ENCODE data around the gene TRAF7.

The TRAF7 gene

GRCh38 chr16:2207872-2208271, 52.3 kb downstream of the TRAF7 start:
- Histone ChIP-seq H3K27me3 (ENCODE audit: low read depth, low read length) (no peaks in the 10 kb centered on the region), H3K9me3 (ENCODE audit: insufficient read depth, low read length) (no peaks in the 10 kb centered on the region), H3K27ac (ENCODE audit: low read length) (no peak overlapping the region), H3K9ac (ENCODE audit: low read length) (no peak overlapping the region), H3K4me2 (ENCODE audit: low read length) (no peak overlapping the region), H3K79me2 (ENCODE audit: low read length) (peaks cover 21% of the 10 kb centered on the region), H4K20me1 (ENCODE audit: insufficient read depth, low read length) (peaks cover 4% of the 10 kb centered on the region), H3K4me3 (ENCODE audit: low read length) (no peak overlapping the region), H2AFZ (ENCODE audit: low read depth, low read length) (no peak overlapping the region), H3K36me3 (replicated peaks; ENCODE audit: low read depth, low read length) (peaks cover 23% of the 10 kb centered on the region), H3K4me1 (ENCODE audit: low read length) (peaks cover 16% of the 10 kb centered on the region)
- TF ChIP-seq, protein P1, sequence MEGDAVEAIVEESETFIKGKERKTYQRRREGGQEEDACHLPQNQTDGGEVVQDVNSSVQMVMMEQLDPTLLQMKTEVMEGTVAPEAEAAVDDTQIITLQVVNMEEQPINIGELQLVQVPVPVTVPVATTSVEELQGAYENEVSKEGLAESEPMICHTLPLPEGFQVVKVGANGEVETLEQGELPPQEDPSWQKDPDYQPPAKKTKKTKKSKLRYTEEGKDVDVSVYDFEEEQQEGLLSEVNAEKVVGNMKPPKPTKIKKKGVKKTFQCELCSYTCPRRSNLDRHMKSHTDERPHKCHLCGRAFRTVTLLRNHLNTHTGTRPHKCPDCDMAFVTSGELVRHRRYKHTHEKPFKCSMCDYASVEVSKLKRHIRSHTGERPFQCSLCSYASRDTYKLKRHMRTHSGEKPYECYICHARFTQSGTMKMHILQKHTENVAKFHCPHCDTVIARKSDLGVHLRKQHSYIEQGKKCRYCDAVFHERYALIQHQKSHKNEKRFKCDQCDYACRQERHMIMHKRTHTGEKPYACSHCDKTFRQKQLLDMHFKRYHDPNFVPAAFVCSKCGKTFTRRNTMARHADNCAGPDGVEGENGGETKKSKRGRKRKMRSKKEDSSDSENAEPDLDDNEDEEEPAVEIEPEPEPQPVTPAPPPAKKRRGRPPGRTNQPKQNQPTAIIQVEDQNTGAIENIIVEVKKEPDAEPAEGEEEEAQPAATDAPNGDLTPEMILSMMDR (IDR thresholded peaks at IDR 0.05; ENCODE audit: low read depth, low read length) = no peak
- no peak for TF ChIP-seq EZH2phosphoT487 (IDR thresholded peaks at IDR 0.05; ENCODE audit: low read depth)

- Histone ChIP-seq H3K9me3 (ENCODE audit: insufficient read depth, low read length) (no peaks in the 10 kb centered on the region), H2AFZ (ENCODE audit: low read depth, low read length) (no peak overlapping the region), H3K4me3 (ENCODE audit: low read length) (no peak overlapping the region), H3K27ac (ENCODE audit: low read length) (no peak overlapping the region), H3K9ac (ENCODE audit: low read length) (no peak overlapping the region), H3K27me3 (ENCODE audit: low read depth, low read length) (no peaks in the 10 kb centered on the region), H4K20me1 (ENCODE audit: insufficient read depth, low read length) (peaks cover 7% of the 10 kb centered on the region), H3K36me3 (replicated peaks; ENCODE audit: low read depth, low read length) (peaks cover 25% of the 10 kb centered on the region), H3K4me2 (ENCODE audit: low read length) (no peak overlapping the region), H3K4me1 (ENCODE audit: low read length) (peaks cover 20% of the 10 kb centered on the region), H3K79me2 (ENCODE audit: low read length) (peaks cover 26% of the 10 kb centered on the region)
- TF ChIP-seq, protein P1 (IDR thresholded peaks at IDR 0.05; ENCODE audit: low read depth, low read length) = no peak
- TF ChIP-seq EZH2phosphoT487 (IDR thresholded peaks at IDR 0.05; ENCODE audit: low read depth) = no peak
These were observed 52.7 kb downstream of the TRAF7 start for GRCh38 chr16:2208308-2208707.

DNA sequence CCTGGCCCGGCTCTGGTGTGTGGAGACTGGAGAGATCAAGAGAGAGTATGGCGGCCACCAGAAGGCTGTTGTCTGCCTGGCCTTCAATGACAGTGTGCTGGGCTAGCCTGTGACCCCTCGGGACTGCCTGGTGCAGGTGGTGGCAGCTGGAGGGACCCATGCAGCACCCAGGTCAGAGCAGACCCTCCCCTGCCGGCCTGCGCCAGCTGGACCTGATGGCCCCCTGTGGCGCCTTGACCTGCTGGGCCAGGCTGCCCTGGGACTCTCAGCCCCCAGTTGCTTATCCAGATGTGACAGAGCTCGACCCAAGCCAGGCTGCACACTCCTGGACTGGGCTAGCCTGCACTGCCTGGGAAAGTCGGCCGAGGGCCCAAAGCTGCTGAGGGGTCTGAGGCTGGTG, 53.2 kb downstream of the TRAF7 start:
- H3K27ac ChIP-seq (ENCODE audit: low read length) = no peak overlapping the region
- peaks cover 30% of the 10 kb centered on the region for H3K79me2 ChIP-seq (ENCODE audit: low read length)
- H3K9me3 ChIP-seq (ENCODE audit: insufficient read depth, low read length) = no peaks in the 10 kb centered on the region
- TF ChIP-seq, protein P1 (IDR thresholded peaks at IDR 0.05; ENCODE audit: low read depth, low read length) = no peak
- no peak for TF ChIP-seq EZH2phosphoT487 (IDR thresholded peaks at IDR 0.05; ENCODE audit: low read depth)
- no peak overlapping the region for H3K9ac ChIP-seq (ENCODE audit: low read length)
- H4K20me1 ChIP-seq (ENCODE audit: insufficient read depth, low read length) = peaks cover 7% of the 10 kb centered on the region
- no peak overlapping the region for H2AFZ ChIP-seq (ENCODE audit: low read depth, low read length)
- H3K27me3 ChIP-seq (ENCODE audit: low read depth, low read length) = no peaks in the 10 kb centered on the region
- peaks cover 25% of the 10 kb centered on the region for H3K36me3 ChIP-seq (replicated peaks; ENCODE audit: low read depth, low read length)
- no peak overlapping the region for H3K4me2 ChIP-seq (ENCODE audit: low read length)
- peaks cover 25% of the 10 kb centered on the region for H3K4me1 ChIP-seq (ENCODE audit: low read length)
- no peak overlapping the region for H3K4me3 ChIP-seq (ENCODE audit: low read length)

DNA sequence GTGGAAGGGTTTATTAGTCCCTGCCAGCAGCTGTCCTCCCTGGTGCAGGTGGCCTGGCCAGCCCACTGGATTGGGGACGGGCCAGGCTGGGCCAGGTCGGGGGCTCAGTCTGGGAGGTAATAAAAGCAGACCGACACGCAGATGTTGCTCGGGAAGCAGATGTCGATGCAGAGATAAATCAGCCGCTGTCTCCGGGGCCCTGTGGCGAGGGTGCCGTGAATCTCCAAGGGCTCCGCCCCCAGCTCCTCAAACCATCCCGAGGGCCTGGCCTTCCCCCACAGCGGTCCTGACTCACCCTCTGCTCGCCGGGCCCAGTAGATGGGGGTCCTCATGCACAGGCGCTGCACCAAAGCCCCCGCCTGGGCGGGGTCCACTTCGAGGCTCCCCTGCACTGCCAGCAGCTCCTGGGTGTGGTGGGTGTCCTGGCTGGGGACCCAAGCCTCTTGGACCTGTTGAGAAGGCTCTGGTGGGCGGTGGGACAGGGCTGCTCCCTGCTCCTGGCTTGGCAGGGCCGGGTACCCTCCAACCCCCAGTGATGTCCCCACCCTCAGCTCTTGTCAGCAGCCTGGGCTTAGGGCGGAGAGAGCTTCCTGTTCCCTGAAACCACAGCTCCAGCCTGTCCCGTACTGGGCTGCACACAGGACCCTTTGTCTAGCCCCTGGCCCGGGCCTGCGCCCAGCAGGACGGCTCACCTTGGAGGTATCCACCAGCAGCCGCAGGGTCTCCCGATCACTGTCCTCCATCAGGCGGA, 53.9 kb downstream of the TRAF7 start:
- Histone ChIP-seq H3K4me1 (ENCODE audit: low read length) (peaks cover 24% of the 10 kb centered on the region), H3K27ac (ENCODE audit: low read length) (no peak overlapping the region), H3K36me3 (replicated peaks; ENCODE audit: low read depth, low read length) (peaks cover 25% of the 10 kb centered on the region), H2AFZ (ENCODE audit: low read depth, low read length) (no peak overlapping the region), H4K20me1 (ENCODE audit: insufficient read depth, low read length) (peaks cover 7% of the 10 kb centered on the region), H3K4me2 (ENCODE audit: low read length) (no peak overlapping the region), H3K4me3 (ENCODE audit: low read length) (no peak overlapping the region), H3K9me3 (ENCODE audit: insufficient read depth, low read length) (no peaks in the 10 kb centered on the region), H3K79me2 (ENCODE audit: low read length) (peaks cover 37% of the 10 kb centered on the region), H3K27me3 (ENCODE audit: low read depth, low read length) (no peaks in the 10 kb centered on the region), H3K9ac (ENCODE audit: low read length) (no peak overlapping the region)
- TF ChIP-seq, protein P1 (IDR thresholded peaks at IDR 0.05; ENCODE audit: low read depth, low read length) = no peak
- no peak for TF ChIP-seq EZH2phosphoT487 (IDR thresholded peaks at IDR 0.05; ENCODE audit: low read depth)

Measured in OCI-LY3 (cell line).